ENCODE data around the gene FAM98C. TPM values are rescaled to one million over a fixed set of nuclear protein-coding genes. Genes with fewer than 3 reads are reported as not detected.
"Not testable (repeated sequence)": the region's sequence is repeated elsewhere in the genome, so short reads cannot be mapped to it uniquely, and the experiment has no call there.

The FAM98C gene
- total RNA-seq, result 11.6 TPM

DNA sequence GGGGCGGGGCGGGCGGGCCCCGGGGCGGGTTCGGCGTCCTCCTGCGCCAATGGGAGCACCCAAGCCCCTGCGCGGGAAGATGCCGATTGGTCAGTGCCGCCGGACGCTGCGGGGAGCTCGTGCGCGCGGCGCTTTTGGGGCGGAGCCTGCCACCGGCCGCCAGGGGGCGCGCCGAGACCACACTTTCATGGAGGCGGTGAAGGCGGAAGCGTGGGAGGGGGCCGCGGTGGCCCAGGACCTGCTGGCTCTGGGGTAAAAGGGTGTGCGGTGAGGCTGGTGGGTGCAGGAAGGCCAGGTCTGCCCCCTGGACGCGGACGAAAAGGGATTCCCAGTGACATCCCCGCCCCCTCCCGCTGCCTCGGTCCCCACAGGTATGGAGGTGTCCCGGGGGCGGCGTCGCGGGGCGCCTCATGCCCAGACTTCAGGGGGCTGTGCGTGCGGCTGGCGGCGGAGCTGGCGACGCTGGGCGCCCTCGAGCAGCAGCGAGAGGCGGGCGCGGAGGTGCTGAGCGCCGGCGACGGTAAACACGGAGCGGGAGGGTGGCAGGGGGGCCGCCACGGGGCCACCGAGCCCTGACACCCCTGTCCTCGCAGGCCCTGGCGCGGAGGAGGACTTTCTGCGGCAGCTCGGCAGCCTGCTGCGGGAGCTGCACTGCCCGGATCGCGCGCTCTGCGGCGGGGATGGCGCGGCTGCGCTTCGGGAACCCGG, at the start of gene FAM98C:
Gene FAM98C, plus strand, starts transcription at position 127 of the 708 bp plus-strand sequence. Its CDS starts 61 bp downstream, at position 188.
- peaks cover 11% of the 10 kb centered on the region for H3K4me1 ChIP-seq (ENCODE audit: insufficient read depth, low read length)
- no peaks in the 10 kb centered on the region for H3K9me3 ChIP-seq (ENCODE audit: low read depth, low read length)
- H3K27me3 ChIP-seq (ENCODE audit: insufficient read depth, low read length), result peaks cover 2% of the 10 kb centered on the region
- H3K4me3 ChIP-seq (ENCODE audit: low read length), result peak within 1 kb of the TSS; percentile 76

DNA sequence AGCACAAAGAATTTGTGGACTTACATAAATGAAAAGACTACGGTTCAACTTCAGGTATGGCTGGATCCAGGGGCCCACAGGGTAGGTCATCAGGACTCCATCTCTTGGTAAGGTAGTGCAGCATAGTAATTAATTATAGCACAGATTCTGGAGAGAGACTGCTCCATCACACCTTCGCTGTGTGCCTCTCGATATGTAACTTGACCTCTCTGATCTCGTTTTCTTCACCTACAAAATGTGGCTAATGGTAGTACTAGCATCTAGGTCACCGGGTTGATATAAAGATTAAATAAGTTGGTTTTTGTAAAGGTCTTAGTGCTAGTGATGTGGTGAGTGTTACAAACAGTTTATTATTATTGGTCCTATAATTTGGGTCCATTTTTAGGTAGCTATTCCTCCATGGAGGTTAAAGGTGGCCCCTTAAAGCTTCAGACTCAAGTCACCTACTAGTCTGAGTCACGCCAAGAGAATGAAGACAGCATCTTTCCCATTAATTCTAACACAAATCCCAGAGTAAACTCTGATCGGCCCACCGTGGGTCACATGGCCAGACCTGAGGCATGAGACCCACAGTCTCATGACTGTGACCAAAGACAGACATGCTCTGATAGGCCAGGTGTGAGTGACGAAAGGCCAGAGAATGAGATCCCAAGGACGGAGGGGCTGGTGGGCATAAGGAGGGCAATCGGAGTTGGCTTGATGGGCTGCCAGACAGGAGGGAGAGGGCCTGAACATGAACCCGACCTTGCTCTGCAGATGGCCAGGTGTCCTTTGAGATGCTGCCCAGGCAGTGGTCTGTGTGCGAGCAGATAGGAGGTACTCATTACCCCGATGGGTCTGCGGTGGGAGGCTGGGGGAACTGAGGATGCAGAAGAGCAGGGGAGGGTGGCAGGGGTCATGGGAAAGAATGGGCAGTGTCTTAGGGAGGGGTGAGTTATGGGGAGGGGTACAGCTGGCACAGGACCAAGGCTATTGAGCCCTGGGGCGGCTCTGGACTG, 46.9 kb upstream of the FAM98C start:
- Histone ChIP-seq H3K4me1 (ENCODE audit: insufficient read depth, low read length) (no peaks in the 10 kb centered on the region), H3K27me3 (ENCODE audit: insufficient read depth, low read length) (no peaks in the 10 kb centered on the region), H3K9me3 (ENCODE audit: low read depth, low read length) (no peaks in the 10 kb centered on the region), H3K4me3 (ENCODE audit: low read length) (no peak overlapping the region)

DNA sequence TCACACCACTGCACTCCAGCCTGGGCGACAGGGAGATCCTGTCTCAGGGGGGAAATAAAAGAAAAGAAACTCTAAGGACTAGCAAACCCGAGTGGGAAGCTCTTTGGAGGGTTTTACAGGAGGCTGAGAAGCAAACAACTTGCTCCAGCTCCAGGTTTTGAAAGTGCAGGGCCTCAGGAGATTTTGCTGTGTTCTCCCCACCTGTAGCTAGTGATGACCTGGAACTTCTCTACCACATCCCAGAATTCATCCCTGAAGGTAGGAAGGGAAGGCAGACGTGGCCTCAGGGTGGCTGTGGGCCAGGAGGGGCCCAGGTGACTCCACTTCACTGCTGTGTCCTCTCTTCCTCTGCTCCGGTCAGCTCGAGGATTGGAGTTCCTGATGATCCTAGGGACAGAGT, 44.8 kb upstream of the FAM98C start:
- Histone ChIP-seq H3K4me3 (ENCODE audit: low read length) (no peak overlapping the region), H3K27me3 (ENCODE audit: insufficient read depth, low read length) (no peaks in the 10 kb centered on the region), H3K9me3 (ENCODE audit: low read depth, low read length) (no peaks in the 10 kb centered on the region), H3K4me1 (ENCODE audit: insufficient read depth, low read length) (peaks cover 16% of the 10 kb centered on the region)

DNA sequence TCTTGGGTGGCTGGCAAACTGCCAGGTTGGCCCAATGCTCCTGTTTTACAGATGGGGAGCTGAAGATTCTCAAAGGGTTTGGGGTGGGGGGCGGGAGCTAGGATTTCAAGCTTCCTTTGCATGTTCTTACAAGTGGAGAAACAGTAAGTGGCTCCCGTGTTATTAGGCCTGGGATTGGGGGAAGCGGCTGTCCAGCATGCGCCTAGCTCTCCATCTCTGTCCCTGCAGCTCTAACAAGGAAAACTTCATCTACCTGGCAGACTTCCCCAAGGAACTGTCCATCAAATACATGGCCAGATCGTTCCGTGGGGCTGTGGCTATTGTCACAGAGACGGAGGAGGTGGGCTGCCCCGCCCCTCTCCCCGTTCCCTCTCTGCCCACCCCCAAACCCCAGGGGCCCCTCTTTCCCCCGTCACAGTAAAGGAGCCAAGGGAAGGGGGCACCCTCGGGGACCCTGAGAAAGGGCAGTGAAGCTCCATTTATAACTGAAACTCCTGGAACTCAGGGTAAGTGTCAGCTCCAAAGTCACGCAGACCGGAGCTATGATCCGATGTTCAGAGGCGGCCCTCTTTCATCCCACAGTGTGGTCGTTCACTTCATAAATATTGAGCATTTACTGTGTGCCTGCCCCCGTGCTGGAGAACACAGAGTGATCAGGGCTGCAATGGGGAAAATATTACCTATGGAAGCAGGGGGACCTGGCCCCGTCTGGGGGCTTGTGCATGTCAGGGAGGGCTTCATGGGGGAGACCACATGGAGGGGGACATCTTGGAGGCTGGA, 43.5 kb upstream of the FAM98C start:
- Histone ChIP-seq H3K9me3 (ENCODE audit: low read depth, low read length) (no peaks in the 10 kb centered on the region), H3K4me3 (ENCODE audit: low read length) (no peak overlapping the region), H3K4me1 (ENCODE audit: insufficient read depth, low read length) (peaks cover 17% of the 10 kb centered on the region), H3K27me3 (ENCODE audit: insufficient read depth, low read length) (no peaks in the 10 kb centered on the region)

DNA sequence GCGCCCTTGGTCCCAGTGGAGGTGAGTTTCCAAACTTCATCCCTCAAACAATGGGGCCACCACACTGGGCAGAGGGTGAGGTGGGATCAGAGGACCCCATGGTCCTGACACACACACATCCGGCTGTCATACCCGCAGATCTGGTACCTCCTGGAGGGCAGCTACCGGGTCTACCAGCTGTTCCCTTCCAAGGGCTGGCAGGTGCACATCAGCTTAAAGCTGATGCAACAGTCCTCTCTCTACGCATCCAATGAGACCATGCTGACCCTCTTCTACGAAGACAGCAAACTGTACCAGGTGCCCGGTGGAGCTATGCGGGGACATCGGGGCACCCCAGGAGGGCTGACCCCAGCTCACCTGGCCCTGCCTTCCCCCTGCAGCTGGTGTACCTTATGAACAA, 42.5 kb upstream of the FAM98C start:
- Histone ChIP-seq H3K4me3 (ENCODE audit: low read length) (no peak overlapping the region), H3K9me3 (ENCODE audit: low read depth, low read length) (no peaks in the 10 kb centered on the region), H3K4me1 (ENCODE audit: insufficient read depth, low read length) (peaks cover 17% of the 10 kb centered on the region), H3K27me3 (ENCODE audit: insufficient read depth, low read length) (no peaks in the 10 kb centered on the region)

DNA sequence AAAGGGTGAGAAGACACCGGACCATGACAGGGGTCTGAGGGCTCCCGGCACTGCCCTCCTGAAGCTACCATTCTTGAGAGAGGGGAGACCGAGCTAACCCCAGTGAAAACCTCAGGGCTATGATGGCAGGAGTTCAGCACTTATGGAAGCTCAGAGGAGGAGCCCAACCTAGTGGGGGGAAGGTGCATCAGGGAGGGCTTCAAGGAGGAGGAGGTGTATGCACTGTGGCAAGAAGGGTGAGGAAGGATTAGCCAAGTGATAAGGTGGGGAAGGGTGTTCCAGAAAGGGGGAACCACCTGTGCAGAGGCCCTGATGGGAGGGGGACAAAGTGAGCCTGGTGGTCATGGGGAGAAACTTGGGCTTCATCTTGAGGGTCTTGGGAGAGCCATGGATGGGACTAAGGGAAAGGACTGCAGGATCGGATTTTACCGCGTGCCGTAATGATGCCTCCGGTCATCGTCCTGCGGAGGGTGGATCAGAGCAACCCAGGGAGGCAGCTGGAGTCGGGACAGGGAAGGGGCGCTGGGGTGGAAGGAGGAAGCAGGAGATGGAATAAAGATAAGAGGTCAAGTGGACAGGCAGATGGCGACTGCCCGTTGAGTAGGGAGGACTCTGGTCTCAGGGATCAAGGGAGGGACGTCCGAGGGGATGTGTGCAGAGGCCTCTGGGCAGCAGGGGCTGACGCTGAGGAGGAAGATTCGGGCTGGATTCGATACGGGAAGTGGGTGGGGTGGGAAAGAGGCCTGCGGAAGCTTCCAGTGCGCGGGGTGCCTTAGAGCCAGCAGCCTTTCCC, 41.9 kb upstream of the FAM98C start:
- H3K27me3 ChIP-seq (ENCODE audit: insufficient read depth, low read length), result no peaks in the 10 kb centered on the region
- H3K4me3 ChIP-seq (ENCODE audit: low read length), result peak overlapping the region; percentile 42
- H3K9me3 ChIP-seq (ENCODE audit: low read depth, low read length), result no peaks in the 10 kb centered on the region
- H3K4me1 ChIP-seq (ENCODE audit: insufficient read depth, low read length), result peaks cover 17% of the 10 kb centered on the region

DNA sequence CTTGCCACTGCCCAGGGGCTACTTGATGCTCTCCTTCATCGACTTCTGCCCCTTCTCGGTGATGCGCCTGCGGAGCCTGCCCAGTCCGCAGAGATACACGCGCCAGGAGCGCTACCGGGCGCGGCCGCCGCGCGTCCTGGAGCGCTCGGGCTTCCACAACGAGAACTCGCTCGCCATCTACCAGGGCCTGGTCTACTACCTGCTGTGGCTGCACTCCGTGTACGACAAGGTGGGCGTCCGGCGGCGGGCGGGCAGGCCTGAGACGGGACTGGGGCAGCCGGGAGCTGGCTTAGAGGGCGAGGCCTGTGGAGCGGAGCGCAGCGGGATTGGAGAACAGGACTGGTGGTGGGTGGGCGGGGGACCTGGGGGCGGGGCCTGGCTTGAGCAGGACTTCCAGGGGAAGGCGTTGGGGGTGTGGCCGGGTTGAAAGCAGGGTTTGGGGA, 41.2 kb upstream of the FAM98C start:
- no peaks in the 10 kb centered on the region for H3K27me3 ChIP-seq (ENCODE audit: insufficient read depth, low read length)

DNA sequence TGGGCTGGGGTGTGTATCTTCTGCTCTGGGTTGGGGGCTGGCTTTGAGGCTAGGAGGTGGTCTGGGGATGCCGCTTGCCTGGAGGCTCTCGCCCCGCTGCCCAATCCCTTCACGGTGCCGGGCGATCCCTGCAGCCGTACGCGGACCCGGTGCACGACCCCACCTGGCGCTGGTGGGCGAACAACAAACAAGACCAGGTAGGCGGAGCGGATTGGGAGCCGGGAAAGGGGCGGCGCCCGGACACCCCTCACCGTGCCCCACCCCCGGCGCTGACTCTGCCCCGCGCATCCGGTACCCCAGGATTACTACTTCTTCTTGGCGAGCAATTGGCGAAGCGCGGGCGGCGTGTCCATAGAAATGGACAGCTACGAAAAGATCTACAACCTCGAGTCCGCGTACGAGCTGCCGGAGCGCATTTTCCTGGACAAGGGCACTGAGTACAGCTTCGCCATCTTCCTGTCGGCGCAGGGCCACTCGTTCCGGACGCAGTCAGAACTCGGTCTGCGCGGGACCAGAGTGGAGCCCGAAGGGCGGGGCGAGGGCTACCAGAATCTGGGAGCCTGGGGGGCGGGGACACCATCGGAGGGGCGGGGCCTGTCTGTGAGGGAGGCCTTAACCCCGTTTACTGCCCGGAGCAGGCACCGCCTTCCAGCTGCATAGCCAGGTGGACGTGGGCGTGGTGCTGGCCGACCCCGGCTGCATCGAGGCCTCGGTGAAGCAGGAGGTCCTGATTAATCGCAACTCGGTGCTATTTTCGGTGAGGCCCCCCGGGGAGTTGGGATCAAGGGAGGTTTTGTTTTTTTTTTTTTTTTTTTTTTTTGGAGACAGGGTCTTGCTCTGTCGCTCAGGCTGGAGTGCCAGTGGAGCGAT, 40.6 kb upstream of the FAM98C start:
- Histone ChIP-seq H3K9me3 (ENCODE audit: low read depth, low read length) (no peaks in the 10 kb centered on the region), H3K4me3 (ENCODE audit: low read length) (peak overlapping the region; percentile 42), H3K4me1 (ENCODE audit: insufficient read depth, low read length) (peaks cover 17% of the 10 kb centered on the region), H3K27me3 (ENCODE audit: insufficient read depth, low read length) (no peaks in the 10 kb centered on the region)

More for the DNA sequence above, 41.2 kb upstream of the FAM98C start:
- H3K9me3 ChIP-seq (ENCODE audit: low read depth, low read length), result no peaks in the 10 kb centered on the region
- peaks cover 17% of the 10 kb centered on the region for H3K4me1 ChIP-seq (ENCODE audit: insufficient read depth, low read length)
- peak overlapping the region; percentile 42 for H3K4me3 ChIP-seq (ENCODE audit: low read length)

DNA sequence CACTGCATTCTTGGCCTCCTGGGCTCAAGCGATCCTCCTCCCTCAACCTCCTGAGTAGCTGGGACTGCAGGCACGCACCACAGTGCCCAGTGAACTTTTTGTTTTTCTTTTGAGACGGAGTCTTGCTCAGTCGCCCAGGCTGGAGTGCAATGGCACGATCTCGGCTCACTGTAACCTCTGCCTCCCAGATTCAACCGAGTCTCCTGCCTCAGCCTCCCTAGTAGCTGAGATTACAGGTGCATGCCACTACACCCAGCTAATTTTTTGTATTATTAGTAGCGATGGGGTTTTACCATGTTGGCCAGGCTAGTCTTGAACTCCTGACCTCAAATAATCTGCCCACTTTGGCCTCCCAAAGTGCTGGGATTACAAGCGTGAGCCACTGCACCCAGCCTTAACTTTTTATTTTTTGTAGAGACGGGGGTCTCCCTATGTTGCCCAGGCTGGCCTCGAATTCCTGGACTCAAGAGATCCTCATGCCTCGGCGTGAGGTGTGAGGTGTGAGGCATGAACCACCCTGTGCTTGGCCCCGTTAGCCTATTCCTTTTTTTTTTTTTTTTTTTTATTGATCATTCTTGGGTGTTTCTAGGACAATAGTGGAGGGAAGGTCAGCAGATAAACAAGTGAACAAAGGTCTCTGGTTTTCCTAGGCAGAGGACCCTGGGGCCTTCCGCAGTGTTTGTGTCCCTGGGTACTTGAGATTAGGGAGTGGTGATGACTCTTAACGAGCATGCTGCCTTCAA, 39.8 kb upstream of the FAM98C start:
- H3K4me1 ChIP-seq (ENCODE audit: insufficient read depth, low read length), result peaks cover 17% of the 10 kb centered on the region
- not testable (repeated sequence) for H3K9me3 ChIP-seq (ENCODE audit: low read depth, low read length); H3K27me3 ChIP-seq (ENCODE audit: insufficient read depth, low read length); H3K4me3 ChIP-seq (ENCODE audit: low read length)

DNA sequence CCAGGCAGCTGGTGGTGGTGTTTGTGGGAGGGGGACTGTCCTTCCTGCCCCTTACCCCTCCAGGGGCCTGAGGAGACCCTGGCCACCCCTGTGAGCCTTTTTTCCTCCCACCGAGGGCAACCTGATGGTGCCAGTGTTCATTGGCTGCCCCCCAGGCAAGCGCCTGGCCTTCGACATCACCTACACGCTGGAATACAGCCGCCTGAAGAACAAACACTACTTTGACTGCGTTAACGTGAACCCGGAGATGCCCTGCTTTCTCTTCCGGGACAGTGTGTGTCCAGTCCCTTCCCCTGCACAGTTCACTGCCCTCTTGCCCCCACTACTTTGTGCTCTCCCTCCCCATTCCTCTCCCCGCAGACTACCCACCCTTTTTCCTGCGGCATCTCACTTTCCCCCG, 35.9 kb upstream of the FAM98C start:
- H3K4me3 ChIP-seq (ENCODE audit: low read length), result no peak overlapping the region
- no peaks in the 10 kb centered on the region for H3K9me3 ChIP-seq (ENCODE audit: low read depth, low read length)
- peaks cover 12% of the 10 kb centered on the region for H3K4me1 ChIP-seq (ENCODE audit: insufficient read depth, low read length)
- H3K27me3 ChIP-seq (ENCODE audit: insufficient read depth, low read length), result no peaks in the 10 kb centered on the region

DNA sequence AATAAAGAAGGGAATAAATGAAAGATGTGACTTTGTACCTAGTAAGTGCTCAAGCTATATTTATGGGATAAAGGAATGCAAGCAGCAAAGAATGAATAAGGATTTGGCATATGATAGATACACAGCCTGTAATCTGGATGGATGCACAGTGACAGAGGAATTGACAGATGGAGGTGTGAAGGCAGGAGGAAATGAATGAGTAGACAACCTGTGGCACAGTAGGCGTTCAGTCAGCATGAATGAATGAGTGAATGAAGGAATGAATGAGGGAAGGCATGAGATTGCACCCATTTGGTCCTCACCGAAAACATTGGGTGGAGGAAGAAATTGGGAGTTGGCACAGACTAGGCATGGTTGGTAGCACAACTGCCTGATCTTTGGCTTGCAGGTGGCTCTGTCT, 33.3 kb upstream of the FAM98C start:
- Histone ChIP-seq H3K27me3 (ENCODE audit: insufficient read depth, low read length) (no peaks in the 10 kb centered on the region), H3K4me1 (ENCODE audit: insufficient read depth, low read length) (peaks cover 7% of the 10 kb centered on the region), H3K9me3 (ENCODE audit: low read depth, low read length) (no peaks in the 10 kb centered on the region), H3K4me3 (ENCODE audit: low read length) (no peak overlapping the region)

DNA sequence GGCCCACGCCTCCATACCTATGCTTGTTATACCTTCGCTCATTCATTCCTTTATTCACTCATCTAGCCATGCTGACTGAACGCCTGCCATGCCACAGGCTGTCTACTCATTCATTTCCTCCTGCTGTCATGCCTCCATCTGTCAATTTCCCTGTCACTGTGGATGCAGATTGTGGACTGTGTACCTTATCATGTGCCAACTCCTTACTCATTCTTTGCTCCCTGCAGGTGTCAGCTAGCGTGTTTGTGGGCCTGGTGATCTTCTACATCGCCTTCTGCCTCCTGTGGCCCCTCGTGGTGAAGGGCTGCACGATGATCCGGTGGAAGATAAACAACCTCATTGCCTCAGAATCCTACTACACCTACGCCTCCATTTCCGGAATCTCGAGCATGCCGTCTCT, 32.6 kb upstream of the FAM98C start:
- Histone ChIP-seq H3K4me1 (ENCODE audit: insufficient read depth, low read length) (peaks cover 10% of the 10 kb centered on the region), H3K4me3 (ENCODE audit: low read length) (no peak overlapping the region), H3K9me3 (ENCODE audit: low read depth, low read length) (no peaks in the 10 kb centered on the region), H3K27me3 (ENCODE audit: insufficient read depth, low read length) (no peaks in the 10 kb centered on the region)

DNA sequence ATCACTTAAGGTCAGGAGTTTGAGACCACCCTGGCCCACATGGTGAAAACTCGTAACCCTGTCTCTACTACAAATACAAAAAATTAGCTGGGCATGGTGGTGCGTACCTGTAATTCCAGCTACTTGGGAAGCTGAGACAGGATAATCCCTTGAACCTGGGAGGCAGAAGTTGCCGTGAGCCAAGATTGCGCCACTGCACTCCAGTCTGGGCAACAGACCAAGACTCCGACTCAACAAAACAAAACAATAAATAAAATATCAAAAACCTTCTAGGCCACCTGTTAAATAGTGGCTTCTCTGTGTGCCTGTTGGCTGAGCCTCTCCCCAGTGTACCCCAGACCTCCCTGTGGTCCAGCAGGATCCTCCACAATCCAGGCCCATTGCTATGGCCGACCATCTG, 31.8 kb upstream of the FAM98C start:
- Histone ChIP-seq H3K27me3 (ENCODE audit: insufficient read depth, low read length) (no peaks in the 10 kb centered on the region), H3K9me3 (ENCODE audit: low read depth, low read length) (no peaks in the 10 kb centered on the region), H3K4me3 (ENCODE audit: low read length) (no peak overlapping the region), H3K4me1 (ENCODE audit: insufficient read depth, low read length) (peaks cover 17% of the 10 kb centered on the region)
